NAMALWA (cell line): ENCODE measurements around the gene PDE12.
A peak's percentile ranks its signal among the peaks of the same experiment; 100 is the strongest.

ENCODE experiments used
- DNase-seq: peaks from one replicate; pipeline ENCODE4 v3.0.0-alpha.2; 2015; ENCODE audit warnings: low spot score

The PDE12 gene

GRCh38 chr3:57555738-57556458 lies at the start of gene PDE12:
Gene PDE12, plus strand, starts transcription at chr3:57556274. Its CDS starts 106 bp downstream, at chr3:57556380.
- DNase-seq = peak; percentile 81

- DNase-seq = no peak
Measured at GRCh38 chr3:57512166-57512565, 43.9 kb upstream of the PDE12 start.

- DNase-seq = no peak
Measured at GRCh38 chr3:57518276-57518915, 37.7 kb upstream of the PDE12 start.

- no peak for DNase-seq
Measured at GRCh38 chr3:57530071-57530608, 25.9 kb upstream of the PDE12 start.

- DNase-seq = no peak
Measured at GRCh38 chr3:57538465-57538864, 17.6 kb upstream of the PDE12 start.

- peak; percentile 4 for DNase-seq
Measured at GRCh38 chr3:57544181-57545125, 11.6 kb upstream of the PDE12 start, which contains the start of gene DNAH12. Gene DNAH12, minus strand, starts transcription at chr3:57544344. Its CDS starts 1,474 bp downstream, at chr3:57542870.

GRCh38 chr3:57545636-57546268 lies 10.3 kb upstream of the PDE12 start:
- DNase-seq = no peak

- DNase-seq = no peak
Measured at GRCh38 chr3:57546616-57547015, 9.5 kb upstream of the PDE12 start.

- DNase-seq = no peak
Measured at GRCh38 chr3:57555306-57555705, 768 bp upstream of the PDE12 start.

- peak; percentile 38 for DNase-seq
Measured at GRCh38 chr3:57556459-57557084, 498 bp downstream of the PDE12 start.

GRCh38 chr3:57557085-57557537 lies 1.0 kb downstream of the PDE12 start:
- peak; percentile 24 for DNase-seq

- no peak for DNase-seq
Measured at GRCh38 chr3:57559526-57559925, 3.5 kb downstream of the PDE12 start.

GRCh38 chr3:57569859-57570450 lies 13.9 kb downstream of the PDE12 start:
- DNase-seq = no peak

- no peak for DNase-seq
Measured at GRCh38 chr3:57570878-57571277, 14.8 kb downstream of the PDE12 start.

- DNase-seq = no peak
Measured at GRCh38 chr3:57572096-57572495, 16.0 kb downstream of the PDE12 start.

GRCh38 chr3:57575966-57576626 lies 20.0 kb downstream of the PDE12 start:
- DNase-seq = no peak

GRCh38 chr3:57577801-57578200 lies 21.7 kb downstream of the PDE12 start:
- DNase-seq = no peak

GRCh38 chr3:57582474-57583168 lies 26.5 kb downstream of the PDE12 start:
- DNase-seq = peak; percentile 62

GRCh38 chr3:57583544-57583943 lies 27.5 kb downstream of the PDE12 start:
- no peak for DNase-seq
